ENCODE measurements around the gene CDH13.

DNA sequence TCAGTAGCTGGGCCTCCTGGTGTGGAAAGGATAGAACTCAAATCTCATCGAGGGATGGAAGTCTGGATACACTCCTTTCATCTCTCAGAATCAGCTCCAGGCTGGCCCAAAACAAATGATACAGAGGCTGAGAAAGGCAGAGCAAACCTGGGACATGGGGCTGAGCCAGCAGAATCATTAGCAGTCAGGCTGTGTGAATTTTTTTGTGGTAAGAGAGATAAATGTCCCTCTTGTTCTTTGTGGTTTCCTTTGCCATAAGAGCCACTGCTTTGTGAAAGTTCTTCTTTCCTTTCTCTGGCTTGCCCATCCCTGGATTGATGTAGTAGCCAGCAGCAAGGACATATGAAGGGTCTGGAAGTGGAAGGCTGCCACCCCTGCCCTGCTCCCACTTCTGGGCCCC lies 146.2 kb downstream of the CDH13 start:
- TF ChIP-seq, protein P1, sequence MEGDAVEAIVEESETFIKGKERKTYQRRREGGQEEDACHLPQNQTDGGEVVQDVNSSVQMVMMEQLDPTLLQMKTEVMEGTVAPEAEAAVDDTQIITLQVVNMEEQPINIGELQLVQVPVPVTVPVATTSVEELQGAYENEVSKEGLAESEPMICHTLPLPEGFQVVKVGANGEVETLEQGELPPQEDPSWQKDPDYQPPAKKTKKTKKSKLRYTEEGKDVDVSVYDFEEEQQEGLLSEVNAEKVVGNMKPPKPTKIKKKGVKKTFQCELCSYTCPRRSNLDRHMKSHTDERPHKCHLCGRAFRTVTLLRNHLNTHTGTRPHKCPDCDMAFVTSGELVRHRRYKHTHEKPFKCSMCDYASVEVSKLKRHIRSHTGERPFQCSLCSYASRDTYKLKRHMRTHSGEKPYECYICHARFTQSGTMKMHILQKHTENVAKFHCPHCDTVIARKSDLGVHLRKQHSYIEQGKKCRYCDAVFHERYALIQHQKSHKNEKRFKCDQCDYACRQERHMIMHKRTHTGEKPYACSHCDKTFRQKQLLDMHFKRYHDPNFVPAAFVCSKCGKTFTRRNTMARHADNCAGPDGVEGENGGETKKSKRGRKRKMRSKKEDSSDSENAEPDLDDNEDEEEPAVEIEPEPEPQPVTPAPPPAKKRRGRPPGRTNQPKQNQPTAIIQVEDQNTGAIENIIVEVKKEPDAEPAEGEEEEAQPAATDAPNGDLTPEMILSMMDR (IDR thresholded peaks at IDR 0.05; ENCODE audit: low read length) = no peak
- TF ChIP-seq EZH2phosphoT487 (IDR thresholded peaks at IDR 0.05; ENCODE audit: low read length) (no peak), EZH2 (optimal IDR thresholded peaks at IDR 0.05; ENCODE audit: low read depth, low read length) (no peak)
